Measurements from ENCODE around the gene FIGNL1.

Gene FIGNL1

GRCh38 chr7:50449881-50450589 is at the start of gene FIGNL1:
FIGNL1 (minus strand) TSS chr7:50450350; CDS start chr7:50447287, 3,063 bp downstream.
- TF ChIP-seq CTCF (IDR thresholded peaks at IDR 0.05): no peak
- TF ChIP-seq ZFX (IDR thresholded peaks at IDR 0.05; ENCODE audit: borderline replicate concordance): no peak
- H3K27ac ChIP-seq: peak within 1 kb of the TSS; percentile 77

- TF ChIP-seq ZFX (IDR thresholded peaks at IDR 0.05; ENCODE audit: borderline replicate concordance) (no peak), CTCF (IDR thresholded peaks at IDR 0.05) (no peak)
- no peak overlapping the region for H3K27ac ChIP-seq
Observed at GRCh38 chr7:50499092-50499491, 48.9 kb upstream of the FIGNL1 start.

- no peak overlapping the region for H3K27ac ChIP-seq
- TF ChIP-seq CTCF (IDR thresholded peaks at IDR 0.05): no peak
- no peak for TF ChIP-seq ZFX (IDR thresholded peaks at IDR 0.05; ENCODE audit: borderline replicate concordance)
Observed at GRCh38 chr7:50497968-50498367, 47.8 kb upstream of the FIGNL1 start.

GRCh38 chr7:50497068-50497642 is 47.0 kb upstream of the FIGNL1 start:
- no peak overlapping the region for H3K27ac ChIP-seq
- no peak for TF ChIP-seq CTCF (IDR thresholded peaks at IDR 0.05)
- TF ChIP-seq ZFX (IDR thresholded peaks at IDR 0.05; ENCODE audit: borderline replicate concordance): no peak

- no peak for TF ChIP-seq ZFX (IDR thresholded peaks at IDR 0.05; ENCODE audit: borderline replicate concordance)
- no peak for TF ChIP-seq CTCF (IDR thresholded peaks at IDR 0.05)
- H3K27ac ChIP-seq: no peak overlapping the region
Observed at GRCh38 chr7:50496569-50496968, 46.4 kb upstream of the FIGNL1 start.

GRCh38 chr7:50495746-50496145 is 45.6 kb upstream of the FIGNL1 start:
- TF ChIP-seq ZFX (IDR thresholded peaks at IDR 0.05; ENCODE audit: borderline replicate concordance) (no peak), CTCF (IDR thresholded peaks at IDR 0.05) (no peak)
- no peak overlapping the region for H3K27ac ChIP-seq

GRCh38 chr7:50492770-50493519 is 42.8 kb upstream of the FIGNL1 start:
- TF ChIP-seq ZFX (IDR thresholded peaks at IDR 0.05; ENCODE audit: borderline replicate concordance) (no peak), CTCF (IDR thresholded peaks at IDR 0.05) (no peak)
- no peak overlapping the region for H3K27ac ChIP-seq

All from 22Rv1 (cell line).